GM23338 (cell line): ENCODE measurements around the gene TPCN2. TPM values are rescaled to one million over a fixed set of nuclear protein-coding genes. Genes with fewer than 3 reads are reported as not detected.

Experiments
- ATAC-seq: fragments of 200-7000 bp; cut with Tn5 transposase; 3 replicates; pipeline ENCODE4 v1.9.1; 2020
- DNase-seq: peaks from one replicate; pipeline ENCODE4 v3.0.0-alpha.2; 2015; ENCODE audit warnings: low spot score
- H2AFZ ChIP-seq: fragments of 200-600 bp; sonication (generic); 2 replicates; pipeline ENCODE4 v1.8.0; 2016; ENCODE audit warnings: antibody characterized with exemption, mild to moderate bottlenecking, moderate library complexity
- H3F3A ChIP-seq: fragments of 200-600 bp; sonication (generic); replicated peaks from 2 replicates; pipeline ENCODE4 v1.8.0; 2017; ENCODE audit warnings: antibody characterized with exemption, mixed run types, low read depth
- H3K27ac ChIP-seq: fragments of 200-600 bp; sonication (generic); 2 replicates; pipeline ENCODE4 v1.6.1; 2016; ENCODE audit warnings: low read depth
- H3K27me3 ChIP-seq: fragments of 200-600 bp; sonication (generic); 2 replicates; pipeline ENCODE4 v1.8.0; 2016; ENCODE audit warnings: mild to moderate bottlenecking, mixed run types, moderate library complexity; ENCODE audit not compliant: insufficient read depth
- H3K36me3 ChIP-seq: fragments of 200-600 bp; sonication (generic); 2 replicates; pipeline ENCODE4 v1.8.0; 2016; ENCODE audit warnings: mild to moderate bottlenecking; ENCODE audit not compliant: insufficient read depth
- H3K4me1 ChIP-seq: fragments of 200-600 bp; sonication (generic); 2 replicates; pipeline ENCODE4 v1.8.0; 2016; ENCODE audit warnings: mild to moderate bottlenecking, moderate library complexity; ENCODE audit not compliant: insufficient read depth
- H3K4me2 ChIP-seq: fragments of 200-600 bp; sonication (generic); 2 replicates; pipeline ENCODE4 v1.7.1; 2017; ENCODE audit warnings: mixed run types
- H3K4me3 ChIP-seq: fragments of 200-600 bp; sonication (generic); 2 replicates; pipeline ENCODE4 v1.6.1; 2016; ENCODE audit warnings: mixed run types
- H3K79me2 ChIP-seq: fragments of 200-600 bp; sonication (generic); replicated peaks from 2 replicates; pipeline ENCODE4 v1.8.0; 2017; ENCODE audit warnings: mild to moderate bottlenecking; ENCODE audit not compliant: insufficient read depth
- H3K9me2 ChIP-seq: fragments of 200-600 bp; sonication (generic); 2 replicates; pipeline ENCODE4 v1.8.0; 2017; ENCODE audit not compliant: insufficient read depth
- H4K20me1 ChIP-seq: fragments of 200-600 bp; sonication (generic); replicated peaks from 2 replicates; pipeline ENCODE4 v1.8.0; 2017; ENCODE audit warnings: mild to moderate bottlenecking; ENCODE audit not compliant: insufficient read depth
- H3K27ac Mint-ChIP-seq: 2 replicates; pipeline ENCODE4 v1.8.0; 2020; ENCODE audit warnings: inconsistent platforms, mild to moderate bottlenecking, moderate library complexity, mixed read lengths
- H3K27me3 Mint-ChIP-seq: 3 replicates; pipeline ENCODE4 v1.8.0; 2022; ENCODE audit warnings: low read depth, mild to moderate bottlenecking, moderate library complexity, mixed read lengths, inconsistent platforms; ENCODE audit not compliant: insufficient read depth, poor library complexity
- H3K36me3 Mint-ChIP-seq: 3 replicates; pipeline ENCODE4 v1.8.0; 2021; ENCODE audit warnings: low read depth, mild to moderate bottlenecking, inconsistent platforms, moderate library complexity, mixed read lengths
- H3K4me1 Mint-ChIP-seq: 3 replicates; pipeline ENCODE4 v1.8.0; 2020; ENCODE audit warnings: mild to moderate bottlenecking, inconsistent platforms, mixed read lengths
- H3K4me3 Mint-ChIP-seq: 3 replicates; pipeline ENCODE4 v1.8.0; 2021; ENCODE audit warnings: moderate library complexity, mild to moderate bottlenecking, inconsistent platforms, mixed read lengths
- H3K9me3 Mint-ChIP-seq: 3 replicates; pipeline ENCODE4 v1.8.0; 2020; ENCODE audit warnings: moderate library complexity, mild to moderate bottlenecking, inconsistent platforms, mixed read lengths
- CREB1 ChIP-seq: fragments of 250-450 bp; sonication (Bioruptor Pico); IDR thresholded peaks from 2 replicates; pipeline ENCODE4 v1.5.0; 2020; ENCODE audit warnings: low read depth, mild to moderate bottlenecking, moderate library complexity
- EZH2 ChIP-seq: fragments of 200-600 bp; sonication (generic); IDR thresholded peaks from one replicate; pipeline ENCODE4 v1.8.0; 2017; ENCODE audit warnings: antibody characterized with exemption, mild to moderate bottlenecking, low read depth; ENCODE audit not compliant: unreplicated experiment
- EZH2phosphoT487 ChIP-seq: fragments of 200-600 bp; sonication (generic); IDR thresholded peaks from one replicate; pipeline ENCODE4 v1.8.1; 2018; ENCODE audit warnings: antibody characterized with exemption; ENCODE audit not compliant: unreplicated experiment
- JUNB ChIP-seq: IDR thresholded peaks from one replicate; pipeline ENCODE4 v1.6.1; 2016; ENCODE audit warnings: antibody characterized with exemption; ENCODE audit not compliant: unreplicated experiment
- NANOG ChIP-seq: IDR thresholded peaks from 2 replicates; pipeline ENCODE4 v1.6.1; 2016; ENCODE audit warnings: antibody characterized with exemption, borderline replicate concordance
- POLR2AphosphoS5 ChIP-seq: IDR thresholded peaks from 2 replicates; pipeline ENCODE4 v1.6.1; 2016; ENCODE audit warnings: antibody characterized with exemption, low read depth
- STAT1 ChIP-seq: IDR thresholded peaks from one replicate; pipeline ENCODE4 v1.6.1; 2016; ENCODE audit warnings: antibody characterized with exemption; ENCODE audit not compliant: unreplicated experiment
- ZNF114 ChIP-seq: fragments of 250-450 bp; sonication (Bioruptor Pico); IDR thresholded peaks from 2 replicates; pipeline ENCODE4 v1.5.0; 2020; ENCODE audit warnings: mild to moderate bottlenecking, moderate library complexity
- ZNF331 ChIP-seq: fragments of 250-450 bp; sonication (Bioruptor Pico); IDR thresholded peaks from 2 replicates; pipeline ENCODE4 v1.5.0; 2020; ENCODE audit warnings: low read depth, mild to moderate bottlenecking, moderate library complexity
- polyA plus RNA-seq: library from polyadenylated mRNA; unstranded; fragments of >200 nt; fragmentation: Nextera tagmentation; extraction: Ambion mirVana; gene quantifications from 2 replicates; pipeline ENCODE4 v1.2.1, GENCODE V29; 2016
- total RNA-seq: library from RNA; depleted of rRNA; stranded (reverse); fragments of >200 nt; shearing (Covaris generic); gene quantifications from 2 replicates; pipeline ENCODE4 v1.2.3, GENCODE V29; 2014
- TF ChIP-seq, protein P1 (sequence below), 2 experiments: fragments of 200-600 bp in 1 of 2; sonication (generic) in 1 of 2; conservative IDR thresholded peaks; 2 replicates each; pipeline versions ENCODE4 v1.5.1 to v1.6.1; 2016 to 2017; ENCODE audit warnings: antibody characterized with exemption in 2 of 2, low read depth in 2 of 2, mild to moderate bottlenecking in 2 of 2, moderate library complexity in 1 of 2
- TF ChIP-seq, protein P2 (sequence below): IDR thresholded peaks from 2 replicates; pipeline ENCODE4 v1.6.1; 2016; ENCODE audit warnings: antibody characterized with exemption
- TF ChIP-seq, protein P3 (sequence below): fragments of 250-450 bp; sonication (Bioruptor Pico); IDR thresholded peaks from 2 replicates; pipeline ENCODE4 v1.5.0; 2020; ENCODE audit warnings: mild to moderate bottlenecking, moderate library complexity

Gene TPCN2
- total and polyA plus RNA-seq, 2 experiments from 2014 or later, result 5.8 to 14.7 TPM

DNA sequence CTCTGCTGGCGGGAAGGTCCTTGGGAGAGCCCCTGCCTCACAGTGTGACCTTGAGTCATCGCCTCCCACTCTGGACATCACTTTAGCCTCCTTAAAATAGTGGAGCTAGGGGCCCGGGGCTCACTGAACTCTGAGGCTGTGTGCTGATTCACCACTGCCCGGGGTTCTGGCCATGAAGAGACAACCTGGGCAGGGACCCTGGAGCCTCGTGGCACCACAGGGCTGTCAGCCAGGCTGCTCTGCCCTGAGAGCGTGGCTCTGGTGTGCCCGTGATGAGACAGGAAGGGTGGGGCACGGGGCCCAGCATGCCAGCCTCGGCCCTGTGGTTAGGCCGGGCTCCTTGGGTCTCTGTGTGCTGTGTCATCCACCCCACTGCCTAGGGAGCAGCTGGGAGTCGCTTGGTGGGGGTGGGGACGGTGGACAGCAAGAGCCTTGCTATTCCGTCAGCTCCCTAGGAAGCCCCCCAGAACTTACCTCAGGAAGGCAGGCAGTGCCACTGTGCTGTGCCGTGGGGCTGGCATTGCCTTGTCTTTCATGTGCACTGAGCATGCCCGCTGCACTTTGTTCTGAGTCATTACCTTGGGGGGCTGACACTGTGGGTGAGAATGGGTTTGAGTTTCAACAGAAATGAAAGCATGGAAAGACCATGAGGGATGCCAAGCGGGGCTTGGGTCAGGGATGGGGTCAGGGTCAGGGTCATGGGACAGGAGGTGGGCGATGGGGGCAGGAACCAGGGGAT, 31.7 kb downstream of the TPCN2 start:
- Histone ChIP-seq H4K20me1 (peaks cover 5% of the 10 kb centered on the region; the same call in 1 of the 2 replicates), H3K4me3 (no peak overlapping the region), H3K9me2 (no peaks in the 10 kb centered on the region), H3K27ac (no peak overlapping the region), H3K4me2 (no peak overlapping the region), H2AFZ (no peak overlapping the region), H3K79me2 (no peaks in the 10 kb centered on the region), H3K4me1 (no peaks in the 10 kb centered on the region), H3K36me3 (no peaks in the 10 kb centered on the region; the same call in 1 of the 2 replicates), H3F3A (0 out of 2 replicates have a peak, but pooled peaks cover 4% of the 10 kb centered on the region), H3K27me3 (no peaks in the 10 kb centered on the region)
- DNase-seq (no peak), ATAC-seq (no peak)
- peak overlapping the region; percentile 36; the same call in 1 of the 2 replicates for H3K27ac Mint-ChIP-seq
- peaks cover 8% of the 10 kb centered on the region for H3K27me3 Mint-ChIP-seq
- H3K9me3 Mint-ChIP-seq, result no peaks in the 10 kb centered on the region
- H3K36me3 Mint-ChIP-seq, result peaks cover 14% of the 10 kb centered on the region
- TF ChIP-seq ZNF331 (CRISPR knock-in tag), result no peak
- TF ChIP-seq NANOG, result no peak
- H3K4me3 Mint-ChIP-seq, result no peak overlapping the region
- peaks cover 2% of the 10 kb centered on the region; the same call in 1 of the 3 replicates for H3K4me1 Mint-ChIP-seq

DNA sequence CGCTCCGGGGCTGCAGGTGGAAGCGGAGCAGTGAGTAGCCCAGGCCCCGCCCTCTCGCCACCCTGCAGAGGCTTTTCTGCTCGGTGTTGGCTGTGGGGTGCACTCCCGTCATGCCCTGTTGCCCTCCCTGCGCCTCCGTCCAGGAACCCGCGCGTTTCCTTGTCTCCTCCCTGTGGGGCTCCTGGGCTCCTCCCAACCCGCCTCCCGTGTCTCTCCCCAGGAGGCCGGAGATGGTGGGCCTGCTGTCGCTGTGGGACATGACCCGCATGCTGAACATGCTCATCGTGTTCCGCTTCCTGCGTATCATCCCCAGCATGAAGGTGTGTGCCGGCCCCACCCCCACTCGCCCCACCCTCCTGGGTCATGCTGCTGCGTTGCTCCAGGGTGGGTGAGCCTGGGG, 32.4 kb downstream of the TPCN2 start:
- Histone ChIP-seq H4K20me1 (no peaks in the 10 kb centered on the region; the same call in 1 of the 2 replicates), H3K4me3 (no peak overlapping the region), H3K4me1 (no peaks in the 10 kb centered on the region), H3K79me2 (no peaks in the 10 kb centered on the region), H2AFZ (no peak overlapping the region), H3K4me2 (no peak overlapping the region), H3K27ac (no peak overlapping the region), H3K27me3 (no peaks in the 10 kb centered on the region), H3F3A (0 out of 2 replicates have a peak, but pooled peaks cover 4% of the 10 kb centered on the region), H3K9me2 (no peaks in the 10 kb centered on the region), H3K36me3 (no peaks in the 10 kb centered on the region; the same call in 1 of the 2 replicates)
- H3K4me3 Mint-ChIP-seq, result no peak overlapping the region
- peaks cover 8% of the 10 kb centered on the region for H3K27me3 Mint-ChIP-seq
- H3K9me3 Mint-ChIP-seq, result no peaks in the 10 kb centered on the region
- DNase-seq (no peak), ATAC-seq (no peak; the same call in 2 of the 3 replicates)
- peaks cover 2% of the 10 kb centered on the region; the same call in 1 of the 3 replicates for H3K4me1 Mint-ChIP-seq
- peaks cover 14% of the 10 kb centered on the region for H3K36me3 Mint-ChIP-seq
- no peak overlapping the region for H3K27ac Mint-ChIP-seq
- no peak for TF ChIP-seq EZH2
- TF ChIP-seq, protein P1, sequence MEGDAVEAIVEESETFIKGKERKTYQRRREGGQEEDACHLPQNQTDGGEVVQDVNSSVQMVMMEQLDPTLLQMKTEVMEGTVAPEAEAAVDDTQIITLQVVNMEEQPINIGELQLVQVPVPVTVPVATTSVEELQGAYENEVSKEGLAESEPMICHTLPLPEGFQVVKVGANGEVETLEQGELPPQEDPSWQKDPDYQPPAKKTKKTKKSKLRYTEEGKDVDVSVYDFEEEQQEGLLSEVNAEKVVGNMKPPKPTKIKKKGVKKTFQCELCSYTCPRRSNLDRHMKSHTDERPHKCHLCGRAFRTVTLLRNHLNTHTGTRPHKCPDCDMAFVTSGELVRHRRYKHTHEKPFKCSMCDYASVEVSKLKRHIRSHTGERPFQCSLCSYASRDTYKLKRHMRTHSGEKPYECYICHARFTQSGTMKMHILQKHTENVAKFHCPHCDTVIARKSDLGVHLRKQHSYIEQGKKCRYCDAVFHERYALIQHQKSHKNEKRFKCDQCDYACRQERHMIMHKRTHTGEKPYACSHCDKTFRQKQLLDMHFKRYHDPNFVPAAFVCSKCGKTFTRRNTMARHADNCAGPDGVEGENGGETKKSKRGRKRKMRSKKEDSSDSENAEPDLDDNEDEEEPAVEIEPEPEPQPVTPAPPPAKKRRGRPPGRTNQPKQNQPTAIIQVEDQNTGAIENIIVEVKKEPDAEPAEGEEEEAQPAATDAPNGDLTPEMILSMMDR (conservative IDR thresholded peaks at IDR 0.05; ENCODE audit: low read depth in 2 of 2), result no peak
- TF ChIP-seq, protein P2, sequence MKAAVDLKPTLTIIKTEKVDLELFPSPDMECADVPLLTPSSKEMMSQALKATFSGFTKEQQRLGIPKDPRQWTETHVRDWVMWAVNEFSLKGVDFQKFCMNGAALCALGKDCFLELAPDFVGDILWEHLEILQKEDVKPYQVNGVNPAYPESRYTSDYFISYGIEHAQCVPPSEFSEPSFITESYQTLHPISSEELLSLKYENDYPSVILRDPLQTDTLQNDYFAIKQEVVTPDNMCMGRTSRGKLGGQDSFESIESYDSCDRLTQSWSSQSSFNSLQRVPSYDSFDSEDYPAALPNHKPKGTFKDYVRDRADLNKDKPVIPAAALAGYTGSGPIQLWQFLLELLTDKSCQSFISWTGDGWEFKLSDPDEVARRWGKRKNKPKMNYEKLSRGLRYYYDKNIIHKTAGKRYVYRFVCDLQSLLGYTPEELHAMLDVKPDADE, result no peak
- TF ChIP-seq POLR2AphosphoS5, result no peak
- TF ChIP-seq, protein P3, sequence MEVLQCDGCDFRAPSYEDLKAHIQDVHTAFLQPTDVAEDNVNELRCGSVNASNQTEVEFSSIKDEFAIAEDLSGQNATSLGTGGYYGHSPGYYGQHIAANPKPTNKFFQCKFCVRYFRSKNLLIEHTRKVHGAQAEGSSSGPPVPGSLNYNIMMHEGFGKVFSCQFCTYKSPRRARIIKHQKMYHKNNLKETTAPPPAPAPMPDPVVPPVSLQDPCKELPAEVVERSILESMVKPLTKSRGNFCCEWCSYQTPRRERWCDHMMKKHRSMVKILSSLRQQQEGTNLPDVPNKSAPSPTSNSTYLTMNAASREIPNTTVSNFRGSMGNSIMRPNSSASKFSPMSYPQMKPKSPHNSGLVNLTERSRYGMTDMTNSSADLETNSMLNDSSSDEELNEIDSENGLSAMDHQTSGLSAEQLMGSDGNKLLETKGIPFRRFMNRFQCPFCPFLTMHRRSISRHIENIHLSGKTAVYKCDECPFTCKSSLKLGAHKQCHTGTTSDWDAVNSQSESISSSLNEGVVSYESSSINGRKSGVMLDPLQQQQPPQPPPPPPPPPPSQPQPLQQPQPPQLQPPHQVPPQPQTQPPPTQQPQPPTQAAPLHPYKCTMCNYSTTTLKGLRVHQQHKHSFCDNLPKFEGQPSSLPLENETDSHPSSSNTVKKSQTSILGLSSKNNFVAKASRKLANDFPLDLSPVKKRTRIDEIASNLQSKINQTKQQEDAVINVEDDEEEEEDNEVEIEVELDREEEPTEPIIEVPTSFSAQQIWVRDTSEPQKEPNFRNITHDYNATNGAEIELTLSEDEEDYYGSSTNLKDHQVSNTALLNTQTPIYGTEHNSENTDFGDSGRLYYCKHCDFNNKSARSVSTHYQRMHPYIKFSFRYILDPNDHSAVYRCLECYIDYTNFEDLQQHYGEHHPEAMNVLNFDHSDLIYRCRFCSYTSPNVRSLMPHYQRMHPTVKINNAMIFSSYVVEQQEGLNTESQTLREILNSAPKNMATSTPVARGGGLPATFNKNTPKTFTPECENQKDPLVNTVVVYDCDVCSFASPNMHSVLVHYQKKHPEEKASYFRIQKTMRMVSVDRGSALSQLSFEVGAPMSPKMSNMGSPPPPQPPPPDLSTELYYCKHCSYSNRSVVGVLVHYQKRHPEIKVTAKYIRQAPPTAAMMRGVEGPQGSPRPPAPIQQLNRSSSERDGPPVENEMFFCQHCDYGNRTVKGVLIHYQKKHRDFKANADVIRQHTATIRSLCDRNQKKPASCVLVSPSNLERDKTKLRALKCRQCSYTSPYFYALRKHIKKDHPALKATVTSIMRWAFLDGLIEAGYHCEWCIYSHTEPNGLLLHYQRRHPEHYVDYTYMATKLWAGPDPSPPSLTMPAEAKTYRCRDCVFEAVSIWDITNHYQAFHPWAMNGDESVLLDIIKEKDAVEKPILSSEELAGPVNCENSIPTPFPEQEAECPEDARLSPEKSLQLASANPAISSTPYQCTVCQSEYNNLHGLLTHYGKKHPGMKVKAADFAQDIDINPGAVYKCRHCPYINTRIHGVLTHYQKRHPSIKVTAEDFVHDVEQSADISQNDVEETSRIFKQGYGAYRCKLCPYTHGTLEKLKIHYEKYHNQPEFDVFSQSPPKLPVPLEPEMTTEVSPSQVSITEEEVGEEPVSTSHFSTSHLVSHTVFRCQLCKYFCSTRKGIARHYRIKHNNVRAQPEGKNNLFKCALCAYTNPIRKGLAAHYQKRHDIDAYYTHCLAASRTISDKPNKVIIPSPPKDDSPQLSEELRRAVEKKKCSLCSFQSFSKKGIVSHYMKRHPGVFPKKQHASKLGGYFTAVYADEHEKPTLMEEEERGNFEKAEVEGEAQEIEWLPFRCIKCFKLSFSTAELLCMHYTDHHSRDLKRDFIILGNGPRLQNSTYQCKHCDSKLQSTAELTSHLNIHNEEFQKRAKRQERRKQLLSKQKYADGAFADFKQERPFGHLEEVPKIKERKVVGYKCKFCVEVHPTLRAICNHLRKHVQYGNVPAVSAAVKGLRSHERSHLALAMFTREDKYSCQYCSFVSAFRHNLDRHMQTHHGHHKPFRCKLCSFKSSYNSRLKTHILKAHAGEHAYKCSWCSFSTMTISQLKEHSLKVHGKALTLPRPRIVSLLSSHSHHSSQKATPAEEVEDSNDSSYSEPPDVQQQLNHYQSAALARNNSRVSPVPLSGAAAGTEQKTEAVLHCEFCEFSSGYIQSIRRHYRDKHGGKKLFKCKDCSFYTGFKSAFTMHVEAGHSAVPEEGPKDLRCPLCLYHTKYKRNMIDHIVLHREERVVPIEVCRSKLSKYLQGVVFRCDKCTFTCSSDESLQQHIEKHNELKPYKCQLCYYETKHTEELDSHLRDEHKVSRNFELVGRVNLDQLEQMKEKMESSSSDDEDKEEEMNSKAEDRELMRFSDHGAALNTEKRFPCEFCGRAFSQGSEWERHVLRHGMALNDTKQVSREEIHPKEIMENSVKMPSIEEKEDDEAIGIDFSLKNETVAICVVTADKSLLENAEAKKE (CRISPR knock-in tag), result no peak
- no peak for TF ChIP-seq JUNB
- no peak for TF ChIP-seq ZNF331 (CRISPR knock-in tag)
- no peak for TF ChIP-seq STAT1
- TF ChIP-seq CREB1, result no peak
- TF ChIP-seq NANOG, result no peak
- no peak for TF ChIP-seq EZH2phosphoT487
- TF ChIP-seq ZNF114 (CRISPR knock-in tag), result no peak
